NOMO-1 treated with DMSO at 0.1 percent for 48 hours (cell line): ENCODE results near the gene MACROD1.

Experiments used
- DNase-seq: peaks from one replicate; lab custom pipeline; 2025; ENCODE audit not compliant: unreplicated experiment; lab: John Stamatoyannopoulos, UW

Gene MACROD1

GRCh38 chr11:64037027-64037634 is 128.8 kb downstream of the MACROD1 start:
- no peak for DNase-seq

GRCh38 chr11:64036087-64037026 is 129.6 kb downstream of the MACROD1 start:
- peak; percentile 34 for DNase-seq

- no peak for DNase-seq
Observed at GRCh38 chr11:64035576-64035975, 130.3 kb downstream of the MACROD1 start, which contains the start of gene FLRT1. Gene FLRT1 (plus strand): TSS chr11:64035931. CDS start chr11:64116268, 80,337 bp downstream.

GRCh38 chr11:64035081-64035524 is 130.8 kb downstream of the MACROD1 start:
- no peak for DNase-seq

- no peak for DNase-seq
Observed at GRCh38 chr11:64034411-64034811, 131.5 kb downstream of the MACROD1 start.

GRCh38 chr11:64032050-64032449 is 133.9 kb downstream of the MACROD1 start:
- no peak for DNase-seq

- DNase-seq = no peak
Observed at GRCh38 chr11:64031001-64031400, 134.9 kb downstream of the MACROD1 start.

- DNase-seq = no peak
Observed at GRCh38 chr11:64029773-64030172, 136.1 kb downstream of the MACROD1 start.

GRCh38 chr11:64028398-64029115 is 137.4 kb downstream of the MACROD1 start:
- DNase-seq = peak; percentile 39

GRCh38 chr11:64027651-64028397 is 138.1 kb downstream of the MACROD1 start:
- peak; percentile 92 for DNase-seq

GRCh38 chr11:64026575-64027205 is 139.2 kb downstream of the MACROD1 start:
- DNase-seq = no peak

- DNase-seq = no peak
Observed at GRCh38 chr11:64025205-64025604, 140.7 kb downstream of the MACROD1 start.

- no peak for DNase-seq
Observed at GRCh38 chr11:64023712-64024710, 141.9 kb downstream of the MACROD1 start.

GRCh38 chr11:64022125-64022784 is 143.7 kb downstream of the MACROD1 start:
- DNase-seq = no peak

- no peak for DNase-seq
Observed at GRCh38 chr11:64021757-64022093, 144.2 kb downstream of the MACROD1 start.

- DNase-seq = no peak
Observed at GRCh38 chr11:64020976-64021756, 144.7 kb downstream of the MACROD1 start.

- no peak for DNase-seq
Observed at GRCh38 chr11:64019106-64020037, 146.5 kb downstream of the MACROD1 start.
